Measurements from ENCODE around the gene ASB2. TPM values are rescaled to one million over a fixed set of nuclear protein-coding genes. Genes with fewer than 3 reads are reported as not detected.

ASB2 gene
- polyA plus RNA-seq, 1 donor (not counting 4 experiments of a cell fraction or from before 2014, with no cell fraction given) = 0.56 TPM

- no peak overlapping the region for H3K27ac ChIP-seq (ENCODE audit: control insufficient read depth, insufficient read depth, low read length)
- dilution Hi-C loops (cut with MboI; ENCODE audit: extremely low pct_ligation_motif_present, low sequenced_read_pairs) = no loop called here
Observed at GRCh38 chr14:93936926-93937325, 39.4 kb downstream of the ASB2 start.

DNA sequence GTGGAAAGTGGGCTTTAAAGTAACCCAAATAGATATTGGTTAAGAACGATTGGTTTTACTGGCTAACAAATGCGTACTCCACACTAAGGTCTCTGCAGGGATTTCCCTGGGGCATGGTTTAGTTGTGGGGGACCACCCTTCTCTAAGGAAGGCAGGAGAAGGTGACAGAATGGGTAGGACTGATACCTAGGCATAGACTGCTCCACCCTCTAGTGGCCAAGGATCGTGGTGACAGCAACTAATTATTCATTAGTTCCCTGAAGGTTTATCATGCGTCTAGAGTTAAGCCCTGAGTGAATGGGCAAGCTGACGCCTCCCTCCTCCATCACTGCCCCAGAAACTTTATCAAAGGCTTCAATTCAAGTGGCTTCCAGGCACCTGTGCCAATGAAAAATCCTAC, 40.1 kb downstream of the ASB2 start:
- Histone ChIP-seq H3K9me3 (ENCODE audit: control insufficient read depth, low read depth, low read length) (no peaks in the 10 kb centered on the region), H3K79me2 (ENCODE audit: control insufficient read depth, insufficient read depth, low read length) (no peaks in the 10 kb centered on the region), H3K4me3 (ENCODE audit: control insufficient read depth in 2 of 3, extremely low read depth in 1 of 3, insufficient read depth in 2 of 3, low read depth in 1 of 3, low read length in 3 of 3) (no peak overlapping the region), H2AFZ (ENCODE audit: control insufficient read depth, low read length) (no peak overlapping the region), H4K20me1 (ENCODE audit: control insufficient read depth, extremely low read depth, insufficient read depth, low read length) (peaks cover 2% of the 10 kb centered on the region), H3K27me3 (ENCODE audit: control insufficient read depth, extremely low read depth, insufficient read depth, low read length) (peaks cover 8% of the 10 kb centered on the region), H3K36me3 (ENCODE audit: control insufficient read depth in 2 of 2, extremely low read depth in 1 of 2, insufficient read depth in 2 of 2, low read length in 2 of 2) (no peaks in the 10 kb centered on the region), H3K27ac (ENCODE audit: control insufficient read depth, insufficient read depth, low read length) (no peak overlapping the region), H3K9me1 (ENCODE audit: control insufficient read depth, extremely low read depth, insufficient read depth, low read length) (no peaks in the 10 kb centered on the region), H3K4me1 (ENCODE audit: control insufficient read depth, extremely low read depth, insufficient read depth, low read length) (peaks cover 17% of the 10 kb centered on the region), H3K9ac (ENCODE audit: control insufficient read depth, extremely low read depth, insufficient read depth, low read length) (no peak overlapping the region), H3K4me2 (ENCODE audit: control insufficient read depth, extremely low read depth, insufficient read depth, low read depth, low read length) (no peak overlapping the region)
- dilution Hi-C loops (cut with MboI; ENCODE audit: extremely low pct_ligation_motif_present, low sequenced_read_pairs) = no loop called here
- FAIRE-seq = no peak
- no peak for DNase-seq (ENCODE audit: low read depth, low spot score)
- no peak for TF ChIP-seq EZH2 (IDR thresholded peaks at IDR 0.05; ENCODE audit: low read length)
- TF ChIP-seq, protein P1, sequence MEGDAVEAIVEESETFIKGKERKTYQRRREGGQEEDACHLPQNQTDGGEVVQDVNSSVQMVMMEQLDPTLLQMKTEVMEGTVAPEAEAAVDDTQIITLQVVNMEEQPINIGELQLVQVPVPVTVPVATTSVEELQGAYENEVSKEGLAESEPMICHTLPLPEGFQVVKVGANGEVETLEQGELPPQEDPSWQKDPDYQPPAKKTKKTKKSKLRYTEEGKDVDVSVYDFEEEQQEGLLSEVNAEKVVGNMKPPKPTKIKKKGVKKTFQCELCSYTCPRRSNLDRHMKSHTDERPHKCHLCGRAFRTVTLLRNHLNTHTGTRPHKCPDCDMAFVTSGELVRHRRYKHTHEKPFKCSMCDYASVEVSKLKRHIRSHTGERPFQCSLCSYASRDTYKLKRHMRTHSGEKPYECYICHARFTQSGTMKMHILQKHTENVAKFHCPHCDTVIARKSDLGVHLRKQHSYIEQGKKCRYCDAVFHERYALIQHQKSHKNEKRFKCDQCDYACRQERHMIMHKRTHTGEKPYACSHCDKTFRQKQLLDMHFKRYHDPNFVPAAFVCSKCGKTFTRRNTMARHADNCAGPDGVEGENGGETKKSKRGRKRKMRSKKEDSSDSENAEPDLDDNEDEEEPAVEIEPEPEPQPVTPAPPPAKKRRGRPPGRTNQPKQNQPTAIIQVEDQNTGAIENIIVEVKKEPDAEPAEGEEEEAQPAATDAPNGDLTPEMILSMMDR (optimal IDR thresholded peaks at IDR 0.05 in 1 of 3, IDR thresholded peaks at IDR 0.05 in 1 of 3, conservative IDR thresholded peaks at IDR 0.05 in 1 of 3; ENCODE audit: extremely low read depth in 1 of 3, insufficient read depth in 2 of 3, low read length in 3 of 3) = peak; percentile 72 to 78 (median 73)

More at GRCh38 chr14:93936926-93937325, 39.4 kb downstream of the ASB2 start:
- Histone ChIP-seq H3K27me3 (ENCODE audit: control insufficient read depth, extremely low read depth, insufficient read depth, low read length) (peaks cover 8% of the 10 kb centered on the region), H3K9me1 (ENCODE audit: control insufficient read depth, extremely low read depth, insufficient read depth, low read length) (no peaks in the 10 kb centered on the region), H3K4me3 (ENCODE audit: control insufficient read depth in 2 of 3, extremely low read depth in 1 of 3, insufficient read depth in 2 of 3, low read depth in 1 of 3, low read length in 3 of 3) (no peak overlapping the region), H3K4me2 (ENCODE audit: control insufficient read depth, extremely low read depth, insufficient read depth, low read depth, low read length) (no peak overlapping the region), H3K36me3 (ENCODE audit: control insufficient read depth in 2 of 2, extremely low read depth in 1 of 2, insufficient read depth in 2 of 2, low read length in 2 of 2) (no peaks in the 10 kb centered on the region), H3K9me3 (ENCODE audit: control insufficient read depth, low read depth, low read length) (no peaks in the 10 kb centered on the region), H3K4me1 (ENCODE audit: control insufficient read depth, extremely low read depth, insufficient read depth, low read length) (peaks cover 17% of the 10 kb centered on the region), H3K79me2 (ENCODE audit: control insufficient read depth, insufficient read depth, low read length) (no peaks in the 10 kb centered on the region), H4K20me1 (ENCODE audit: control insufficient read depth, extremely low read depth, insufficient read depth, low read length) (peaks cover 2% of the 10 kb centered on the region), H3K9ac (ENCODE audit: control insufficient read depth, extremely low read depth, insufficient read depth, low read length) (no peak overlapping the region), H2AFZ (ENCODE audit: control insufficient read depth, low read length) (no peak overlapping the region)
- FAIRE-seq = no peak
- TF ChIP-seq EZH2 (IDR thresholded peaks at IDR 0.05; ENCODE audit: low read length) = no peak
- TF ChIP-seq, protein P1 (optimal IDR thresholded peaks at IDR 0.05 in 1 of 3, IDR thresholded peaks at IDR 0.05 in 1 of 3, conservative IDR thresholded peaks at IDR 0.05 in 1 of 3; ENCODE audit: extremely low read depth in 1 of 3, insufficient read depth in 2 of 3, low read length in 3 of 3) = no peak
- no peak for DNase-seq (ENCODE audit: low read depth, low spot score)

Measured in keratinocyte (primary cell).